ENCODE measurements around the gene PRDM12.

PRDM12 gene

GRCh38 chr9:130632841-130633240, 31.6 kb upstream of the PRDM12 start:
- TF ChIP-seq CTCF (conservative IDR thresholded peaks at IDR 0.05): no peak
- H3K27ac ChIP-seq: no peak overlapping the region

GRCh38 chr9:130633336-130634190, 30.8 kb upstream of the PRDM12 start:
- no peak for TF ChIP-seq CTCF (conservative IDR thresholded peaks at IDR 0.05)
- no peak overlapping the region for H3K27ac ChIP-seq

GRCh38 chr9:130634191-130634768, 30.1 kb upstream of the PRDM12 start:
- TF ChIP-seq CTCF (conservative IDR thresholded peaks at IDR 0.05): no peak
- H3K27ac ChIP-seq: no peak overlapping the region

- H3K27ac ChIP-seq: no peak overlapping the region
- no peak for TF ChIP-seq CTCF (conservative IDR thresholded peaks at IDR 0.05)
Measured at GRCh38 chr9:130634801-130635200, 29.6 kb upstream of the PRDM12 start.

GRCh38 chr9:130635306-130635705, 29.1 kb upstream of the PRDM12 start:
- TF ChIP-seq CTCF (conservative IDR thresholded peaks at IDR 0.05): no peak
- no peak overlapping the region for H3K27ac ChIP-seq

- no peak overlapping the region for H3K27ac ChIP-seq
- no peak for TF ChIP-seq CTCF (conservative IDR thresholded peaks at IDR 0.05)
Measured at GRCh38 chr9:130635721-130636647, 28.4 kb upstream of the PRDM12 start.

GRCh38 chr9:130636648-130637020, 27.8 kb upstream of the PRDM12 start:
- TF ChIP-seq CTCF (conservative IDR thresholded peaks at IDR 0.05): no peak
- no peak overlapping the region for H3K27ac ChIP-seq
